Retina (tissue), 1 donor: Measurements from ENCODE around the gene AKAP10.
A peak's percentile ranks its signal among the peaks of the same experiment; 100 is the strongest.
"Not testable (repeated sequence)": the region's sequence is repeated elsewhere in the genome, so short reads cannot be mapped to it uniquely, and the experiment has no call there.

Experiments used
- DNase-seq: peaks from one replicate; pipeline ENCODE4 v3.0.0-alpha.2; 2016

AKAP10 gene

GRCh38 chr17:19977293-19978208, at the start of gene AKAP10:
TSS of gene AKAP10 (minus strand) at chr17:19977828. CDS start at chr17:19977679, 149 bp downstream.
- peak; percentile 94 for DNase-seq

- no peak for DNase-seq
Observed at GRCh38 chr17:20026960-20027359, 49.3 kb upstream of the AKAP10 start.

- no peak for DNase-seq
Observed at GRCh38 chr17:20022701-20023100, 45.1 kb upstream of the AKAP10 start.

GRCh38 chr17:20016475-20016992, 38.9 kb upstream of the AKAP10 start:
- not testable (repeated sequence) for DNase-seq

- DNase-seq, result no peak
Observed at GRCh38 chr17:20012017-20012536, 34.4 kb upstream of the AKAP10 start.

- no peak for DNase-seq
Observed at GRCh38 chr17:20010936-20011335, 33.3 kb upstream of the AKAP10 start.

GRCh38 chr17:20010099-20010863, 32.7 kb upstream of the AKAP10 start:
- no peak for DNase-seq

- peak; percentile 95 for DNase-seq
Observed at GRCh38 chr17:20009302-20010098, 31.9 kb upstream of the AKAP10 start, which contains the start of gene SPECC1. TSS of gene SPECC1 (plus strand) at chr17:20009359. CDS start at chr17:20096652, 87,293 bp downstream.

- no peak for DNase-seq
Observed at GRCh38 chr17:20009052-20009301, 31.3 kb upstream of the AKAP10 start.

- DNase-seq, result no peak
Observed at GRCh38 chr17:20008242-20009051, 30.8 kb upstream of the AKAP10 start.

GRCh38 chr17:19996502-19996901, 18.9 kb upstream of the AKAP10 start:
- no peak for DNase-seq

GRCh38 chr17:19996086-19996485, 18.5 kb upstream of the AKAP10 start:
- no peak for DNase-seq

GRCh38 chr17:19992803-19993713, 15.4 kb upstream of the AKAP10 start:
- peak; percentile 90 for DNase-seq

GRCh38 chr17:19991252-19991885, 13.7 kb upstream of the AKAP10 start:
- DNase-seq, result no peak

GRCh38 chr17:19987897-19988296, 10.3 kb upstream of the AKAP10 start:
- DNase-seq, result no peak

- no peak for DNase-seq
Observed at GRCh38 chr17:19986941-19987861, 9.6 kb upstream of the AKAP10 start.

- no peak for DNase-seq
Observed at GRCh38 chr17:19979917-19980770, 2.5 kb upstream of the AKAP10 start.

GRCh38 chr17:19978805-19979211, 1.2 kb upstream of the AKAP10 start:
- DNase-seq, result no peak
